H1 (cell line): ENCODE measurements around the gene ZFP30. TPM values are rescaled to one million over a fixed set of nuclear protein-coding genes. Genes with fewer than 3 reads are reported as not detected.

Experiments
- CTCF ChIA-PET: fragments of 300-600 bp; sonication (Branson Sonifier 250); formaldehyde crosslinking; loops from one replicate; lab custom pipeline; 2021; ENCODE audit not compliant: partially characterized antibody; lab: Charles Lee
- POLR2A ChIA-PET: fragments of 300-600 bp; sonication (Branson Sonifier 250); formaldehyde crosslinking; loops from one replicate; lab custom pipeline; 2021; ENCODE audit warnings: inconsistent platforms; ENCODE audit not compliant: partially characterized antibody; lab: Charles Lee
- DNase-seq, 2 experiments: peaks; one replicate each; pipeline versions ENCODE4 v3.0.0 to v3.0.0-alpha.2; 2010 to 2022; ENCODE audit warnings: low spot score in 2 of 2, low read depth in 1 of 2, mixed read lengths in 1 of 2
- FAIRE-seq: peaks from 2 replicates; lab custom pipeline; 2011; peaks lifted over from hg19 to GRCh38; lab: Jason Lieb, UNC
- H2AFZ ChIP-seq: 2 replicates; pipeline ENCODE4 v1.8.1; 2012; ENCODE audit warnings: low read length, inconsistent platforms
- H2AK5ac ChIP-seq: 2 replicates; pipeline ENCODE4 v1.6.1; 2013; ENCODE audit warnings: low read depth, low read length
- H2BK120ac ChIP-seq: replicated peaks from 2 replicates; pipeline ENCODE3; 2013; ENCODE audit warnings: low read depth, low read length, inconsistent platforms
- H2BK12ac ChIP-seq: 2 replicates; pipeline ENCODE4 v1.6.1; 2013; ENCODE audit warnings: low read depth, low read length
- H2BK15ac ChIP-seq: 2 replicates; pipeline ENCODE4 v1.6.1; 2013; ENCODE audit warnings: low read length
- H2BK20ac ChIP-seq: 2 replicates; pipeline ENCODE4 v1.6.1; 2013; ENCODE audit warnings: low read length
- H2BK5ac ChIP-seq: 2 replicates; pipeline ENCODE4 v1.6.1; 2013; ENCODE audit warnings: low read depth, low read length
- H3K14ac ChIP-seq: 2 replicates; pipeline ENCODE4 v1.6.1; 2013; ENCODE audit warnings: inconsistent platforms; ENCODE audit not compliant: insufficient read length
- H3K18ac ChIP-seq: 2 replicates; pipeline ENCODE4 v1.6.1; 2013; ENCODE audit warnings: low read length; ENCODE audit errors: extremely low read depth
- H3K23ac ChIP-seq: 2 replicates; pipeline ENCODE4 v1.6.1; 2013; ENCODE audit warnings: inconsistent platforms; ENCODE audit not compliant: insufficient read length
- H3K23me2 ChIP-seq: 2 replicates; pipeline ENCODE4 v1.6.1; 2013; ENCODE audit warnings: low read depth, low read length
- H3K27ac ChIP-seq: 2 replicates; pipeline ENCODE4 v1.6.1; 2011; ENCODE audit warnings: low read depth, low read length, inconsistent platforms
- H3K27me3 ChIP-seq, 4 experiments: replicated peaks in 1 of 4; 1 replicate in 1 of 4; 2 replicates in 3 of 4; pipeline versions ENCODE4 v1.6.1 to v1.8.1; 2011 to 2013; ENCODE audit warnings: low read length in 3 of 4, mild to moderate bottlenecking in 3 of 4, inconsistent platforms in 2 of 4, mixed read lengths in 2 of 4, moderate library complexity in 1 of 4; ENCODE audit not compliant: control insufficient read depth in 3 of 4, insufficient read depth in 3 of 4; ENCODE audit errors: extremely low read depth in 1 of 4
- H3K36me3 ChIP-seq, 4 experiments: 2 replicates each; pipeline versions ENCODE4 v1.6.1 to v1.8.1; 2011 to 2013; ENCODE audit warnings: mild to moderate bottlenecking in 4 of 4, low read length in 3 of 4, moderate library complexity in 2 of 4, control low read depth in 1 of 4, inconsistent platforms in 1 of 4; ENCODE audit not compliant: insufficient read depth in 4 of 4, control insufficient read depth in 2 of 4
- H3K4ac ChIP-seq: replicated peaks from 2 replicates; pipeline ENCODE3; 2013; ENCODE audit warnings: low read length, low read depth, mixed read lengths, inconsistent platforms; ENCODE audit not compliant: insufficient read length
- H3K4me1 ChIP-seq, 4 experiments: replicated peaks in 1 of 4; 1 replicate in 1 of 4; 2 replicates in 3 of 4; pipeline versions ENCODE4 v1.6.1 to v1.8.1; 2011 to 2013; ENCODE audit warnings: low read length in 3 of 4, inconsistent platforms in 2 of 4, mixed read lengths in 1 of 4; ENCODE audit not compliant: insufficient read depth in 4 of 4, control insufficient read depth in 3 of 4
- H3K4me2 ChIP-seq, 2 experiments: 2 replicates each; pipeline versions ENCODE4 v1.6.1 to v1.8.1; 2011 to 2013; ENCODE audit warnings: low read depth in 2 of 2, low read length in 2 of 2, control low read depth in 1 of 2, inconsistent platforms in 1 of 2, mild to moderate bottlenecking in 1 of 2; ENCODE audit not compliant: insufficient read depth in 1 of 2
- H3K4me3 ChIP-seq, 4 experiments: fragments of 200-600, 300-600 bp in 1 of 4; sonication (generic), shearing (Covaris generic), sonication (Bioruptor Twin) in 1 of 4; 2 replicates each; pipeline versions ENCODE4 v1.5.1 to v1.8.1; 2011 to 2016; ENCODE audit warnings: low read length in 4 of 4, low read depth in 3 of 4, control low read depth in 2 of 4, inconsistent platforms in 2 of 4, mild to moderate bottlenecking in 2 of 4, mixed read lengths in 1 of 4, moderate library complexity in 1 of 4; ENCODE audit not compliant: insufficient read depth in 2 of 4; ENCODE audit errors: extremely low read depth in 1 of 4
- H3K56ac ChIP-seq: replicated peaks from 2 replicates; pipeline ENCODE3; 2013; ENCODE audit warnings: low read depth, mild to moderate bottlenecking, mixed read lengths, low read length, inconsistent platforms; ENCODE audit not compliant: insufficient read length
- H3K79me1 ChIP-seq: 2 replicates; pipeline ENCODE4 v1.6.1; 2013; ENCODE audit warnings: low read depth, low read length, control low read depth
- H3K79me2 ChIP-seq, 2 experiments: 2 replicates each; pipeline versions ENCODE4 v1.6.1 to v1.8.1; 2012 to 2013; ENCODE audit warnings: low read length in 2 of 2, mild to moderate bottlenecking in 2 of 2, inconsistent platforms in 1 of 2; ENCODE audit not compliant: insufficient read depth in 2 of 2, control insufficient read depth in 1 of 2
- H3K9ac ChIP-seq, 4 experiments: replicated peaks in 1 of 4; 1 replicate in 1 of 4; 2 replicates in 3 of 4; pipeline versions ENCODE4 v1.6.1 to v1.8.1; 2011 to 2013; ENCODE audit warnings: low read depth in 3 of 4, low read length in 3 of 4, control low read depth in 2 of 4, mild to moderate bottlenecking in 2 of 4, moderate library complexity in 2 of 4, inconsistent platforms in 1 of 4; ENCODE audit errors: extremely low read depth in 1 of 4
- H3K9me3 ChIP-seq, 2 experiments: 2 replicates each; pipeline versions ENCODE4 v1.6.1 to v1.8.1; 2012 to 2013; ENCODE audit warnings: mild to moderate bottlenecking in 2 of 2, moderate library complexity in 2 of 2, control low read depth in 1 of 2, inconsistent platforms in 1 of 2, low read depth in 1 of 2, low read length in 1 of 2, mixed read lengths in 1 of 2; ENCODE audit not compliant: insufficient read depth in 2 of 2
- H4K20me1 ChIP-seq, 2 experiments: replicated peaks in 1 of 2; 2 replicates each; pipeline versions ENCODE3 to v1.8.1; 2011 to 2013; ENCODE audit warnings: inconsistent platforms in 2 of 2, low read length in 2 of 2, mild to moderate bottlenecking in 1 of 2; ENCODE audit not compliant: insufficient read depth in 2 of 2, control insufficient read depth in 1 of 2
- H4K5ac ChIP-seq: 2 replicates; pipeline ENCODE4 v1.6.1; 2013; ENCODE audit warnings: low read length, low read depth, mixed read lengths, inconsistent platforms; ENCODE audit not compliant: insufficient read length
- H4K8ac ChIP-seq: 2 replicates; pipeline ENCODE4 v1.8.0; 2013; ENCODE audit warnings: mild to moderate bottlenecking, moderate library complexity, low read length, inconsistent platforms; ENCODE audit not compliant: insufficient read depth; ENCODE audit errors: extremely low read depth
- H4K91ac ChIP-seq: replicated peaks from 2 replicates; pipeline ENCODE3; 2013; ENCODE audit warnings: low read length, mixed read lengths, inconsistent platforms; ENCODE audit not compliant: insufficient read length
- TAF1 ChIP-seq: IDR thresholded peaks from 2 replicates; pipeline ENCODE4 v1.6.1; 2011; ENCODE audit warnings: mild to moderate bottlenecking, low read depth, low read length
- TEAD4 ChIP-seq: IDR thresholded peaks from 2 replicates; pipeline ENCODE4 v1.6.1; 2012; ENCODE audit warnings: low read depth, low read length, inconsistent platforms, mixed read lengths
- WGBS, 2 experiments: shearing (Covaris generic) in 1 of 2; methylation state at CpG; one replicate each; pipeline versions ENCODE4 v1.1.6 to v1.1.7; 2013 to 2015; ENCODE audit warnings: low lambda C conversion rate in 2 of 2, mixed read lengths in 2 of 2, inconsistent platforms in 1 of 2, low coverage in 1 of 2, missing lambda C conversion rate in 1 of 2; ENCODE audit not compliant: insufficient replicate concordance in 2 of 2, insufficient coverage in 1 of 2, insufficient read length in 1 of 2; ENCODE audit errors: extremely low coverage in 1 of 2, missing lambda C conversion rate in 1 of 2; 5-methylcytosine and 5-hydroxymethylcytosine counted together
- polyA plus RNA-seq, 7 experiments: library from polyadenylated mRNA; depleted of rRNA in 3 of 7; stranded (reverse) in 5 of 7; unstranded in 2 of 7; fragments of >200 nt in 5 of 7; fragments of 200-250 nt in 2 of 7; gene quantifications; 1 replicate in 5 of 7; 2 replicates in 1 of 7; 4 replicates in 1 of 7; pipeline versions ENCODE4 v1.2.1 to v1.2.3, GENCODE V29; 2011 to 2013; ENCODE audit warnings: missing spikeins in 2 of 7, mixed read lengths in 2 of 7
- total RNA-seq: library from RNA; stranded (reverse); fragmentation: NEBNext Ultra II Directional; extraction: Animal tissue kit (Norgen Biotek cat#: 25700); gene quantifications from 2 replicates; pipeline ENCODE4 v1.2.1, GENCODE V29; 2021

ZFP30 gene
- total and polyA plus RNA-seq, 2 of the 8 experiments (the other 6 are each of a cell fraction or from before 2014, with no cell fraction given), result 1.4 to 6.1 TPM

DNA sequence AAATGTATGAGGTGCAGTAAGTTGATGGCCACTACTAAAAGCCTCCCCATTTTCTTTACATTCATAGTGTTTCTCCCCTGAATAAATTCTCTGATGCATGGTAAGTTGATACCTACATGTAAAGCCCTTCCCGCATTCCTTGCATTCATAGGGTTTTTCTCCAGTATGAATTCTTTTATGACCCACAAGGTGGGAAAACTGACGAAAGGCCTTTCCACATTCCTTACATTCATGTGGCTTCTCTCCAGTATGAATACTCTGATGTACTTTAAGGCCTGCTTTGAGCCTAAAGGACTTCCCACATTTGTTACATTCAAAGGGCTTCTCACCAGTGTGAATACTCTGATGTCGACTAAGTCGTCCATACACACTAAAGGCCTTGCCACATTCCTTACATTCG is 43.8 kb upstream of the ZFP30 start:
- Histone ChIP-seq H3K36me3 (peaks cover 4 to 40% (median 17%) of the 10 kb centered on the region in 4 experiments; a peak in 7 of 8 replicates), H3K4me3 (0 out of 8 replicates have a peak overlapping the region, but pooled peaks of 1 of the 4 experiments have one; percentile 19), H3K23ac (no peak overlapping the region), H3K79me1 (no peaks in the 10 kb centered on the region), H3K4me1 (peaks cover 0 to 2% (median 0%) of the 10 kb centered on the region in 4 experiments; a peak in 1 of 7 replicates), H4K20me1 (peaks cover 0 to 7% of the 10 kb centered on the region in 2 experiments), H3K14ac (no peak overlapping the region), H4K91ac (no peak overlapping the region), H3K18ac (no peak overlapping the region), H3K4ac (no peak overlapping the region), H2BK120ac (no peak overlapping the region), H3K79me2 (no peaks in the 10 kb centered on the region), H3K9me3 (peaks cover 8 to 13% of the 10 kb centered on the region in 2 experiments), H2BK5ac (no peak overlapping the region), H3K23me2 (no peaks in the 10 kb centered on the region), H3K56ac (no peak overlapping the region), H3K9ac (no peak overlapping the region), H3K27me3 (peaks cover 0 to 9% (median 3%) of the 10 kb centered on the region in 4 experiments; a peak in 3 of 7 replicates), H2AK5ac (no peak overlapping the region), H4K8ac (no peak overlapping the region), H3K27ac (no peak overlapping the region), H2BK12ac (no peak overlapping the region; the same call in 1 of the 2 replicates), H2BK20ac (no peak overlapping the region), H3K4me2 (no peak overlapping the region), H4K5ac (no peak overlapping the region), H2BK15ac (no peak overlapping the region), H2AFZ (no peak overlapping the region)
- DNase-seq (no peak), FAIRE-seq (peak; percentile 36)
- TF ChIP-seq TEAD4, result peak; percentile 52
- no peak for TF ChIP-seq TAF1
- POLR2A ChIA-PET, result interaction anchor here (1.5 kb wide), 1 partner anchor 192 kb away, joined by 3 read pairs; the partner anchor contains the start of gene ZNF793
- WGBS, 2 experiments, result 92% methylated on average over 5 of the region's 5 CpGs; no CpG with 5 or more reads in 1 of the 2 experiments
- CTCF ChIA-PET, result no interaction called here
